H1 (cell line): ENCODE measurements around the gene HAGH. TPM values are rescaled to one million over a fixed set of nuclear protein-coding genes. Genes with fewer than 3 reads are reported as not detected.

ENCODE experiments used
- CTCF ChIA-PET: fragments of 300-600 bp; sonication (Branson Sonifier 250); formaldehyde crosslinking; loops from one replicate; lab custom pipeline; 2021; ENCODE audit not compliant: partially characterized antibody; lab: Charles Lee
- POLR2A ChIA-PET: fragments of 300-600 bp; sonication (Branson Sonifier 250); formaldehyde crosslinking; loops from one replicate; lab custom pipeline; 2021; ENCODE audit warnings: inconsistent platforms; ENCODE audit not compliant: partially characterized antibody; lab: Charles Lee
- DNase-seq, 2 experiments: peaks; one replicate each; pipeline versions ENCODE4 v3.0.0 to v3.0.0-alpha.2; 2010 to 2022; ENCODE audit warnings: low spot score in 2 of 2, low read depth in 1 of 2, mixed read lengths in 1 of 2
- FAIRE-seq: peaks from 2 replicates; lab custom pipeline; 2011; peaks lifted over from hg19 to GRCh38; lab: Jason Lieb, UNC
- H2AFZ ChIP-seq: 2 replicates; pipeline ENCODE4 v1.8.1; 2012; ENCODE audit warnings: low read length, inconsistent platforms
- H2AK5ac ChIP-seq: 2 replicates; pipeline ENCODE4 v1.6.1; 2013; ENCODE audit warnings: low read depth, low read length
- H2BK120ac ChIP-seq: replicated peaks from 2 replicates; pipeline ENCODE3; 2013; ENCODE audit warnings: low read depth, low read length, inconsistent platforms
- H2BK12ac ChIP-seq: 2 replicates; pipeline ENCODE4 v1.6.1; 2013; ENCODE audit warnings: low read depth, low read length
- H2BK15ac ChIP-seq: 2 replicates; pipeline ENCODE4 v1.6.1; 2013; ENCODE audit warnings: low read length
- H2BK20ac ChIP-seq: 2 replicates; pipeline ENCODE4 v1.6.1; 2013; ENCODE audit warnings: low read length
- H2BK5ac ChIP-seq: 2 replicates; pipeline ENCODE4 v1.6.1; 2013; ENCODE audit warnings: low read depth, low read length
- H3K14ac ChIP-seq: 2 replicates; pipeline ENCODE4 v1.6.1; 2013; ENCODE audit warnings: inconsistent platforms; ENCODE audit not compliant: insufficient read length
- H3K18ac ChIP-seq: 2 replicates; pipeline ENCODE4 v1.6.1; 2013; ENCODE audit warnings: low read length; ENCODE audit errors: extremely low read depth
- H3K23ac ChIP-seq: 2 replicates; pipeline ENCODE4 v1.6.1; 2013; ENCODE audit warnings: inconsistent platforms; ENCODE audit not compliant: insufficient read length
- H3K23me2 ChIP-seq: 2 replicates; pipeline ENCODE4 v1.6.1; 2013; ENCODE audit warnings: low read depth, low read length
- H3K27ac ChIP-seq: 2 replicates; pipeline ENCODE4 v1.6.1; 2011; ENCODE audit warnings: low read depth, low read length, inconsistent platforms
- H3K27me3 ChIP-seq, 4 experiments: replicated peaks in 1 of 4; 1 replicate in 1 of 4; 2 replicates in 3 of 4; pipeline versions ENCODE4 v1.6.1 to v1.8.1; 2011 to 2013; ENCODE audit warnings: low read length in 3 of 4, mild to moderate bottlenecking in 3 of 4, inconsistent platforms in 2 of 4, mixed read lengths in 2 of 4, moderate library complexity in 1 of 4; ENCODE audit not compliant: control insufficient read depth in 3 of 4, insufficient read depth in 3 of 4; ENCODE audit errors: extremely low read depth in 1 of 4
- H3K36me3 ChIP-seq, 4 experiments: 2 replicates each; pipeline versions ENCODE4 v1.6.1 to v1.8.1; 2011 to 2013; ENCODE audit warnings: mild to moderate bottlenecking in 4 of 4, low read length in 3 of 4, moderate library complexity in 2 of 4, control low read depth in 1 of 4, inconsistent platforms in 1 of 4; ENCODE audit not compliant: insufficient read depth in 4 of 4, control insufficient read depth in 2 of 4
- H3K4ac ChIP-seq: replicated peaks from 2 replicates; pipeline ENCODE3; 2013; ENCODE audit warnings: low read length, low read depth, mixed read lengths, inconsistent platforms; ENCODE audit not compliant: insufficient read length
- H3K4me1 ChIP-seq, 4 experiments: replicated peaks in 1 of 4; 1 replicate in 1 of 4; 2 replicates in 3 of 4; pipeline versions ENCODE4 v1.6.1 to v1.8.1; 2011 to 2013; ENCODE audit warnings: low read length in 3 of 4, inconsistent platforms in 2 of 4, mixed read lengths in 1 of 4; ENCODE audit not compliant: insufficient read depth in 4 of 4, control insufficient read depth in 3 of 4
- H3K4me2 ChIP-seq, 2 experiments: 2 replicates each; pipeline versions ENCODE4 v1.6.1 to v1.8.1; 2011 to 2013; ENCODE audit warnings: low read depth in 2 of 2, low read length in 2 of 2, control low read depth in 1 of 2, inconsistent platforms in 1 of 2, mild to moderate bottlenecking in 1 of 2; ENCODE audit not compliant: insufficient read depth in 1 of 2
- H3K4me3 ChIP-seq, 4 experiments: fragments of 200-600, 300-600 bp in 1 of 4; sonication (generic), shearing (Covaris generic), sonication (Bioruptor Twin) in 1 of 4; 2 replicates each; pipeline versions ENCODE4 v1.5.1 to v1.8.1; 2011 to 2016; ENCODE audit warnings: low read length in 4 of 4, low read depth in 3 of 4, control low read depth in 2 of 4, inconsistent platforms in 2 of 4, mild to moderate bottlenecking in 2 of 4, mixed read lengths in 1 of 4, moderate library complexity in 1 of 4; ENCODE audit not compliant: insufficient read depth in 2 of 4; ENCODE audit errors: extremely low read depth in 1 of 4
- H3K56ac ChIP-seq: replicated peaks from 2 replicates; pipeline ENCODE3; 2013; ENCODE audit warnings: low read depth, mild to moderate bottlenecking, mixed read lengths, low read length, inconsistent platforms; ENCODE audit not compliant: insufficient read length
- H3K79me1 ChIP-seq: 2 replicates; pipeline ENCODE4 v1.6.1; 2013; ENCODE audit warnings: low read depth, low read length, control low read depth
- H3K79me2 ChIP-seq, 2 experiments: 2 replicates each; pipeline versions ENCODE4 v1.6.1 to v1.8.1; 2012 to 2013; ENCODE audit warnings: low read length in 2 of 2, mild to moderate bottlenecking in 2 of 2, inconsistent platforms in 1 of 2; ENCODE audit not compliant: insufficient read depth in 2 of 2, control insufficient read depth in 1 of 2
- H3K9ac ChIP-seq, 4 experiments: replicated peaks in 1 of 4; 1 replicate in 1 of 4; 2 replicates in 3 of 4; pipeline versions ENCODE4 v1.6.1 to v1.8.1; 2011 to 2013; ENCODE audit warnings: low read depth in 3 of 4, low read length in 3 of 4, control low read depth in 2 of 4, mild to moderate bottlenecking in 2 of 4, moderate library complexity in 2 of 4, inconsistent platforms in 1 of 4; ENCODE audit errors: extremely low read depth in 1 of 4
- H3K9me3 ChIP-seq, 2 experiments: 2 replicates each; pipeline versions ENCODE4 v1.6.1 to v1.8.1; 2012 to 2013; ENCODE audit warnings: mild to moderate bottlenecking in 2 of 2, moderate library complexity in 2 of 2, control low read depth in 1 of 2, inconsistent platforms in 1 of 2, low read depth in 1 of 2, low read length in 1 of 2, mixed read lengths in 1 of 2; ENCODE audit not compliant: insufficient read depth in 2 of 2
- H4K20me1 ChIP-seq, 2 experiments: replicated peaks in 1 of 2; 2 replicates each; pipeline versions ENCODE3 to v1.8.1; 2011 to 2013; ENCODE audit warnings: inconsistent platforms in 2 of 2, low read length in 2 of 2, mild to moderate bottlenecking in 1 of 2; ENCODE audit not compliant: insufficient read depth in 2 of 2, control insufficient read depth in 1 of 2
- H4K5ac ChIP-seq: 2 replicates; pipeline ENCODE4 v1.6.1; 2013; ENCODE audit warnings: low read length, low read depth, mixed read lengths, inconsistent platforms; ENCODE audit not compliant: insufficient read length
- H4K8ac ChIP-seq: 2 replicates; pipeline ENCODE4 v1.8.0; 2013; ENCODE audit warnings: mild to moderate bottlenecking, moderate library complexity, low read length, inconsistent platforms; ENCODE audit not compliant: insufficient read depth; ENCODE audit errors: extremely low read depth
- H4K91ac ChIP-seq: replicated peaks from 2 replicates; pipeline ENCODE3; 2013; ENCODE audit warnings: low read length, mixed read lengths, inconsistent platforms; ENCODE audit not compliant: insufficient read length
- GABPA ChIP-seq: IDR thresholded peaks from 2 replicates; pipeline ENCODE4 v1.6.1; 2011; ENCODE audit warnings: mild to moderate bottlenecking, low read length, moderate library complexity, borderline replicate concordance; ENCODE audit not compliant: insufficient read depth
- HDAC2 ChIP-seq, 2 experiments: fragments of 300-600 bp in 1 of 2; sonication (generic) in 1 of 2; IDR thresholded peaks; 2 replicates each; pipeline ENCODE4 v1.6.1; 2011 to 2012; ENCODE audit warnings: low read depth in 2 of 2, low read length in 2 of 2, mild to moderate bottlenecking in 2 of 2, moderate library complexity in 2 of 2, borderline replicate concordance in 1 of 2, inconsistent platforms in 1 of 2
- JUND ChIP-seq: IDR thresholded peaks from 2 replicates; pipeline ENCODE4 v1.6.1; 2011; ENCODE audit warnings: mild to moderate bottlenecking, improper control_type of control experiment, low read length
- KDM1A ChIP-seq: fragments of 200-600, 300-600 bp; sonication (generic); IDR thresholded peaks from 2 replicates; pipeline ENCODE4 v1.7.1; 2016; ENCODE audit warnings: mild to moderate bottlenecking, low read length, borderline replicate concordance
- PHF8 ChIP-seq: fragments of 200-600 bp; sonication (generic); conservative IDR thresholded peaks from 2 replicates; pipeline ENCODE4 v1.7.1; 2012; ENCODE audit warnings: low read depth, mild to moderate bottlenecking, inconsistent platforms, low read length, moderate library complexity
- RBBP5 ChIP-seq: IDR thresholded peaks from 2 replicates; pipeline ENCODE4 v1.7.1; 2012; ENCODE audit warnings: low read depth, mild to moderate bottlenecking, inconsistent platforms, low read length, moderate library complexity, borderline replicate concordance
- SRF ChIP-seq: IDR thresholded peaks from 2 replicates; pipeline ENCODE4 v1.6.1; 2011; ENCODE audit warnings: mild to moderate bottlenecking, low read depth, low read length, moderate library complexity
- WGBS, 2 experiments: shearing (Covaris generic) in 1 of 2; methylation state at CpG; one replicate each; pipeline versions ENCODE4 v1.1.6 to v1.1.7; 2013 to 2015; ENCODE audit warnings: low lambda C conversion rate in 2 of 2, mixed read lengths in 2 of 2, inconsistent platforms in 1 of 2, low coverage in 1 of 2, missing lambda C conversion rate in 1 of 2; ENCODE audit not compliant: insufficient replicate concordance in 2 of 2, insufficient coverage in 1 of 2, insufficient read length in 1 of 2; ENCODE audit errors: extremely low coverage in 1 of 2, missing lambda C conversion rate in 1 of 2; 5-methylcytosine and 5-hydroxymethylcytosine counted together
- polyA plus RNA-seq, 7 experiments: library from polyadenylated mRNA; depleted of rRNA in 3 of 7; stranded (reverse) in 5 of 7; unstranded in 2 of 7; fragments of >200 nt in 5 of 7; fragments of 200-250 nt in 2 of 7; gene quantifications; 1 replicate in 5 of 7; 2 replicates in 1 of 7; 4 replicates in 1 of 7; pipeline versions ENCODE4 v1.2.1 to v1.2.3, GENCODE V29; 2011 to 2013; ENCODE audit warnings: missing spikeins in 2 of 7, mixed read lengths in 2 of 7
- total RNA-seq: library from RNA; stranded (reverse); fragmentation: NEBNext Ultra II Directional; extraction: Animal tissue kit (Norgen Biotek cat#: 25700); gene quantifications from 2 replicates; pipeline ENCODE4 v1.2.1, GENCODE V29; 2021
- TF ChIP-seq, protein P1 (sequence below), 3 experiments: IDR thresholded peaks; 1 replicate in 2 of 3; 2 replicates in 1 of 3; pipeline versions ENCODE4 v1.5.1 to v1.6.1; 2011; ENCODE audit warnings: low read length in 3 of 3, mild to moderate bottlenecking in 3 of 3, inconsistent platforms in 2 of 3, low read depth in 1 of 3, moderate library complexity in 1 of 3; ENCODE audit not compliant: insufficient read depth in 1 of 3; ENCODE audit errors: control extremely low read depth in 1 of 3
- TF ChIP-seq, protein P2 (sequence below): IDR thresholded peaks from 2 replicates; pipeline ENCODE4 v1.6.1; 2012; ENCODE audit warnings: inconsistent platforms

HAGH gene
- total and polyA plus RNA-seq, 2 of the 8 experiments (the other 6 are each of a cell fraction or from before 2014, with no cell fraction given): 28.7 to 40.6 TPM

DNA sequence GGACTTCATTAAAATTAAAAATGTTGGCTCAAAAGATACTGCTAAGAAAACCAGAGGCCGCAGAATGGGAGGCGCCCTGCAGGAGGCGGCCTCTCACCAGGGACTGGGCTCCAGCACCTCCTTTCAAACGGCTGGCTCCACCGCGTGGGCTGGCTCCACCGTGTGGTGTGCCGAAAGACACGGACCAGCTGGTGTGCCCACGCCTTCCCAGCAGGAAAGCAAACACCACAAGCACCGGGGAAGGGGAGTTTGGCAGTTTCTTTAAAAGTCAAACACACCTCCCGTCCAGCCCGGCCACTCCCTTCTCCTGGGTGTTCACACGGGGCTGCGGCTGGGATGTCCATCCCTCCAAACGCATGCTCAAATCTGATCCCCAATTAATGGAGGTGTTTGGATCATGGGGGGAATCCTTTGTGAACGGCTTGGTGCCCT is 13.9 kb downstream of the HAGH start:
- Histone ChIP-seq H2BK20ac (no peak overlapping the region), H3K9ac (no peak overlapping the region), H2BK5ac (no peak overlapping the region), H3K18ac (no peak overlapping the region), H3K79me2 (no peaks in the 10 kb centered on the region), H4K91ac (no peak overlapping the region), H3K4me3 (no peak overlapping the region), H3K56ac (no peak overlapping the region), H2BK15ac (no peak overlapping the region), H3K9me3 (peaks cover 0 to under 1% of the 10 kb centered on the region in 2 experiments; a peak in 1 of 4 replicates), H3K27me3 (no peaks in the 10 kb centered on the region), H4K20me1 (peaks cover 2 to 3% of the 10 kb centered on the region in 2 experiments), H3K4me2 (no peak overlapping the region), H3K23me2 (no peaks in the 10 kb centered on the region), H2AFZ (0 out of 2 replicates have a peak overlapping the region, but pooled peaks have one; percentile 19), H4K5ac (no peak overlapping the region), H3K14ac (no peak overlapping the region), H3K4me1 (no peaks in the 10 kb centered on the region; a peak in 2 of 7 replicates), H2BK12ac (no peak overlapping the region), H4K8ac (no peak overlapping the region), H2BK120ac (no peak overlapping the region), H3K23ac (no peak overlapping the region), H3K4ac (no peak overlapping the region), H3K79me1 (no peaks in the 10 kb centered on the region), H3K36me3 (peaks cover 0 to 7% (median 3%) of the 10 kb centered on the region in 4 experiments; a peak in 3 of 8 replicates), H3K27ac (no peak overlapping the region), H2AK5ac (no peak overlapping the region)
- DNase-seq: no peak
- WGBS, 2 experiments: 57% methylated on average over 17 of the region's 17 CpGs; no CpG with 5 or more reads in 1 of the 2 experiments
- FAIRE-seq: no peak
- ChIA-PET CTCF (interaction anchor here (0.7 to 1.8 kb wide), 3 partner anchors 11 to 50 kb away, joined by 4 to 6 read pairs (median 4); partner anchors contain the start of gene IGFALS), POLR2A (interaction anchor here (0.9 to 2.4 kb wide), 4 partner anchors 15 to 152 kb away, joined by 3 to 7 read pairs (median 4); partner anchors contain the start of genes FAHD1, NUBP2, RPS2 and SPSB3)
- TF ChIP-seq JUND (no peak), HDAC2 (IDR thresholded peaks at IDR 0.05; ENCODE audit: borderline replicate concordance in 1 of 2, low read depth in 2 of 2, low read length in 2 of 2) (peak in 1 of 2 experiments; percentile 64; a peak in 1 of 4 replicates), GABPA (0 out of 2 replicates have a peak, but pooled peaks have one; percentile 34), RBBP5 (no peak), KDM1A (no peak), SRF (no peak), PHF8 (no peak)
- TF ChIP-seq, protein P1, sequence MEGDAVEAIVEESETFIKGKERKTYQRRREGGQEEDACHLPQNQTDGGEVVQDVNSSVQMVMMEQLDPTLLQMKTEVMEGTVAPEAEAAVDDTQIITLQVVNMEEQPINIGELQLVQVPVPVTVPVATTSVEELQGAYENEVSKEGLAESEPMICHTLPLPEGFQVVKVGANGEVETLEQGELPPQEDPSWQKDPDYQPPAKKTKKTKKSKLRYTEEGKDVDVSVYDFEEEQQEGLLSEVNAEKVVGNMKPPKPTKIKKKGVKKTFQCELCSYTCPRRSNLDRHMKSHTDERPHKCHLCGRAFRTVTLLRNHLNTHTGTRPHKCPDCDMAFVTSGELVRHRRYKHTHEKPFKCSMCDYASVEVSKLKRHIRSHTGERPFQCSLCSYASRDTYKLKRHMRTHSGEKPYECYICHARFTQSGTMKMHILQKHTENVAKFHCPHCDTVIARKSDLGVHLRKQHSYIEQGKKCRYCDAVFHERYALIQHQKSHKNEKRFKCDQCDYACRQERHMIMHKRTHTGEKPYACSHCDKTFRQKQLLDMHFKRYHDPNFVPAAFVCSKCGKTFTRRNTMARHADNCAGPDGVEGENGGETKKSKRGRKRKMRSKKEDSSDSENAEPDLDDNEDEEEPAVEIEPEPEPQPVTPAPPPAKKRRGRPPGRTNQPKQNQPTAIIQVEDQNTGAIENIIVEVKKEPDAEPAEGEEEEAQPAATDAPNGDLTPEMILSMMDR (IDR thresholded peaks at IDR 0.05; ENCODE audit: control extremely low read depth in 1 of 3, insufficient read depth in 1 of 3, low read depth in 1 of 3, low read length in 3 of 3): peak; percentile 58 to 87 (median 66)
- TF ChIP-seq, protein P2, sequence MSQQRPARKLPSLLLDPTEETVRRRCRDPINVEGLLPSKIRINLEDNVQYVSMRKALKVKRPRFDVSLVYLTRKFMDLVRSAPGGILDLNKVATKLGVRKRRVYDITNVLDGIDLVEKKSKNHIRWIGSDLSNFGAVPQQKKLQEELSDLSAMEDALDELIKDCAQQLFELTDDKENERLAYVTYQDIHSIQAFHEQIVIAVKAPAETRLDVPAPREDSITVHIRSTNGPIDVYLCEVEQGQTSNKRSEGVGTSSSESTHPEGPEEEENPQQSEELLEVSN: 0 out of 2 replicates have a peak, but pooled peaks have one; percentile 4
